Fibroblast of skin of abdomen (primary cell): ENCODE data around the gene MGA.

Source experiments
- DNase-seq: peaks from one replicate; pipeline ENCODE4 v3.0.0-alpha.2; 2013

Gene MGA

DNA sequence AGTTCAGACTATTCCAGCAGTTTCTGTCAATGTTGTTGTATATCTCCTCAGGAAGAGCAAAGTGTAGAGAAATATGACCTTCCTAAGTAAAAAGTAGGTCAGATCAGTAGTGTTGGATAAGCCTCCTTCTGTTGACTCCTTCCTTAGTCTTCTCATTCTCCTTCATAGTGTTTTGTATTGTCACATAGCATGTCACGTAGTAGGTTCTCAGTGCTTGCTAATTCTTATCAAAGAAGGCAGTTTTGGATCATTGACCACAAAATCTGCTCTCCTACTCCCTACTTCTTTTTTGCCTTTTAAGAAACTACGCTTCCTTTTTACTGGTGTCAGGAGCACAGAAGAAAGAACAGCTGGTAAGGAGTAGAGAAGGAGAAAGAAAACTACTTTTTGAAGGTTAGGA, 1.0 kb upstream of the MGA start:
- DNase-seq, result no peak

- no peak for DNase-seq
Observed at GRCh38 chr15:41659855-41660234, 360 bp upstream of the MGA start.

DNA sequence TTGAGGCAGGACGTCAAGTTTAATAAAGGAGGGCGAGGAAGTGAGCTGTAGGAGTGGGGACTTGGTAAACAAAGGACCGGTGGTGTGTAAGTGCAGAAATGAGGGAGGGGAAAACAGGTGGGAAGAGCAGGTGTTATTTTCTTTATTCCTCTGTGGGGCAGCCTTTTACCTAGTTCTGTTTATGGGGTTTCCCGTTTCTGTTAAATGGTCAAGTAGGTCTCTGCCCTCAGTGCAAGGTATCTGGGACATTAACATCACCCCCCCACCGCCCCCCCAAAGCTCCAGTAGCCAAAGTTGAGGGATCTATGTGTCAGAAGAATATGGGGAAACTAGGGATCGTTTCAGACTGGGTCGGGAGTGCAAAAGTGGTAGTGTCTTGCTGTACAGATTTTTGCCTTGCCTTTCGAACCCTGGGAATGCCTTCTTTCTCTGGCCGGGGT, 893 bp downstream of the MGA start:
- DNase-seq, result no peak

DNA sequence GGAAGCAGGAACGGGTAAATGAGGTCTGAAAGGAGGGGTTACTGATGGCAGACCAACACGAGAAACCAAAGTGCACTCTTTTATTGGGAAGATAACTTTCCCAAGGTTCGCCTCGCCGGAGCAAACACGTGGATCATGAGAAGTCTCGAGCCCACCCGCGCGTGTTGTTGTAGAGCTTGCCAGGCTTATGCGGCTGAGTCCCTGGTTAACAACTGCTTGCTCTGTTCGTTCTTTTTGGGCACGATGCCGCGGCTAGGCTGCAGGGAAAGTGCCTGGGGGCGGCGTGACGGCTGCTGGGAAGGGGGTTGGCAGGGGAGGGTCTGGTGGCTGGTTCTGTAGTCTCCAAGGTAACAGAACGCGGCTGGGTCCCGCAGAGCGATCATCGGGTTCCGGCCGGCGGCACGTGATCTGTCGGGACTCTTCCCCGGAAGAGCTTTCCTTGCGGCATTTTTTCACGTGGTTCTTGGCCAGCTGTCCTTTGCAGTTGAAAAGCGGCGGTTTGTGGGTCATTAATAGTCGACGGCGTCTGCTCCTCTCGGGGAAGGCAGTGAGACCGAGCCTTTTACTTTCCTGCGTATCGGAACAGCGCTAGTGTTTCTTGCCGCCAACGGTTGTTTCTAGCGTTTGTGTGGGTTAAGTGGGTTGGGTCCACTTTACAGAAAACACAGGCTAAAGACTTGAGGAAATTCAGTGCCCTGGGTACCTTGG, 1.5 kb downstream of the MGA start:
- peak; percentile 73 for DNase-seq

GRCh38 chr15:41666353-41666920, 6.2 kb downstream of the MGA start:
- DNase-seq, result peak; percentile 68

DNA sequence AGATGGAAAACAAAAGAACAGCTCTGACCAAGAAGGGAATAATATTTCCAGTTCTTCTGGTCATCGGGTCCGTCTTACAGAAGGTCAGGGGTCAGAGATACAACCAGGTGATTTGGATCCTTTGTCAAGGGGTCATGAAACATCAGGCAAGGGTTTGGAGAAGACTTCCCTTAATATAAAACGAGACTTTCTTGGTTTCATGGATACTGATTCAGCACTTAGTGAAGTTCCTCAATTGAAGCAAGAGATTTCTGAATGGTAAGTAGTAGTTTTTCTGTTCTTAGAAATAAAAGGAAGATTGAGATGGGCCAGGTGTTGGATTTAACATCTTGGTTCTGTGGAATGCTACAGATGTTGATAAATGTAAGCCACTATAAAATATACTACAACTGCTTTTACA, 9.5 kb downstream of the MGA start:
- DNase-seq, result no peak

DNA sequence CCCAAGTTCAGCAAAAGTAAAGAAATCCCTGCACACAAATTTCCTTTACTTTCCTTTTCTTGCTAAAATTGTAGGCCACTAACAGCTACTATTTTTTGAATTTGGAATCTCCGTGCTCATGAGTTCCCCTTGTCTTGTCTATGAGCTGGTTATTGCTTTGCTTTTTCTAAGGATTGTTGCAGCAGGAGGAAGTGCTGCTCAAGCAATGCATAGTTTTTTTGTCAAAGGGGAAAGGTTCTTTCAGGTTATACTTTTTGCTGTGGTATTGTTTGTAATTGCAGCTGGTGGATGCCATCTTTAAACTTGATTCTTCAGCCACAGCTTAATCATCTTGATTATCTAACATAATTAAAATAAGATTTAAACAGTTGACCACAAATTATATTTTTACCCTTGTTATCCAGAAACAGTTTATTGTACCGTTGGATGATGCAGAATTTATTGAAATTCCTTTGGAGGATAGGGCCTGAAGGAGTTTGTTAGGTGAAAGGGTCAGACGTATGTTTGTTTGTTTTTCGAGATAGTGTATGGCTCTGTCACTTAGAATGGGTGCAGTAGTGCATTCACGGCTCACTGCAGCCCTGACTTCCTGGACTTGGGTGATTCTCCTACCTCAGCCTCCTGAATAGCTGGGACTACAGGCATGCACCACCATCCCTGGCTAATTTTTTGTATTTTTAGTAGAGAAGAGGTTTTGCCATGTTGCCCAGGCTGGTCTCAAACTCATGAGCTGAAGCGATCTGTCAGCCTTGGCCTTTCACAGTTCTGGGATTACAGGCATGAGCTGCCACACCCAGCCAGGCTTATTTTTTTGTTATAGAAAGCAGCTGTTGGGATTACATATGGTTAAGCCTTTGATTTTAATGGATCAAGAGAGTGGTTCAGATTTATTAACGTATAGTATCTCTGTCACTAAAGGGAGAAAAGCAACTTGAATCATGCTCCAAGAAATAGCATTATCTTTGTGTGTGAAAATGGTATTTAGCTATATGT, 11.7 kb downstream of the MGA start:
- DNase-seq, result no peak

DNA sequence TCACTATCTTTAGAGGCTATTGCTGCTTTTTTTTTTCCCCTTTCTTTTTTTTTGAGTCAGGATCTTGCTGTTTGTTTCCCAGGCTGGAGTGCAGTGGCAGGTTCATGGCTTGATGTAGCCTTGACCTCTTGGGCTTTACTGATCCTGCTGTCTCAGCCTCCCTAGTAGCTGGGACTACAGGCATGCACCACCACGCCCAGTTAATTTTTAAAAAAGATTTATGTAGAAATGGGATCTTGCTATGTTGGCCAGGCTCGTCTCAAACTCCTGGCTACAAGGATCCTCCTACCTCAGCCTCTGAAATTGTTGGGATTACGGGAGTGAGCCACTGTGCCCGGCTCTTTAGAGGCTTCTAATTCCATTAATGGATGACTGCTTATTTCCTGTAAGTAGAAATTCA, 15.1 kb downstream of the MGA start:
- DNase-seq, result no peak

DNA sequence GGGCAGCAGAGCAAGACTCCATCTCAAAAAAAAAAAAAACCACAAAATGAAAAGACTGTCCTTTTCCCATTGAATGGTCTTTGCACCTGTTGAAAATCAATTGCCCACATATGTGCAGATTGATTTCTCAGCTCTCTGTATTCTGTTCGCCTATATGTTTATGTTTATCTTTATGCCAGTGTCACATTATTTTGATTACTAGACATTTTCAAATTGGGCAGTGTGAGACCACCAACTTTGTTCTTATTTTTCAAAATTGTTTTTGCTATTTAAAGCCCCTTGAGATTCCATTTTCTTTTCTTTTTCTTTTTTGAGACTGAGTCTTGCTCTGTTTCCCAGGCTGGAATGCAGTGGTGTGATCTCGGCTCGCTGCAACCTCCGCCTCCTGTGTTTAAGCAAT, 18.5 kb downstream of the MGA start:
- no peak for DNase-seq

- DNase-seq, result no peak
Observed at GRCh38 chr15:41683955-41684354, 23.8 kb downstream of the MGA start.

DNA sequence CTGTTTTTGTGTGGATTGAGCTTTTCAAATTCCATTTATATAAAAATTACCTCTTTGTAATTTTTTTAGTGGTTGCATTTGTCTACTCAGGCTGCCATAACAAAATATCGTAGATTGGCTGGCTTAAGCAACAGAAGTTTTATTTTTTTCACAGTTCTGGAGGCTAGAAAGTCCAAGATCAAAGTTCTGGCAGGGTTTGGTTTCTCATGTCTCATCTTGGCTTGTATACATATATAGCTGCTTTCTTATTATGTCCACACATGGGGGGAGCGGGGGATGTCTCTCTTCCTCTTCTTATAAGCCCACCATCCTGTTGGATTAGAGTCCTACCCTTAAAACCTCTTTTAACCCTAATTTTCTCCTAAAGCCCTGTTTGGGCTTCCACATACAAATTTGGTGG, 28.5 kb downstream of the MGA start:
- no peak for DNase-seq

GRCh38 chr15:41689083-41689482, 28.9 kb downstream of the MGA start:
- no peak for DNase-seq

DNA sequence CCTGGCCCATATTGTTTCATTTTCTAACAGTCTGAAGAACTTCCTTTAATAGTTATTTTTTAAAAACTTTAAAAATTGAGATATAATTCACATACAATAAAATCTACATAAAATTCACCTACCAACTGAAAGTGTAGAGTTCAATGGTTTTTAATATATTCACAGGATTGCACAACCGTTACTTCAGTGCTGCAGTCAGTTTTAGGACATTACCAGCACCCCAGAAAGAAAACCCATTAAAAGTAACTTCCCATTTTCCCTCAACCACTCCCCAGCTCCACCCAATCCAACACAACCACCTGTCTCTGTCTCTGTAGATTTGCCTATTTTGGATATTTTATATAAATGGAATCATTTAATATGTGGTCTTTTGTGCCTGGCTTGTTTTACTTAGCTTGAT, 29.6 kb downstream of the MGA start:
- no peak for DNase-seq

GRCh38 chr15:41690636-41691035, 30.4 kb downstream of the MGA start:
- no peak for DNase-seq

DNA sequence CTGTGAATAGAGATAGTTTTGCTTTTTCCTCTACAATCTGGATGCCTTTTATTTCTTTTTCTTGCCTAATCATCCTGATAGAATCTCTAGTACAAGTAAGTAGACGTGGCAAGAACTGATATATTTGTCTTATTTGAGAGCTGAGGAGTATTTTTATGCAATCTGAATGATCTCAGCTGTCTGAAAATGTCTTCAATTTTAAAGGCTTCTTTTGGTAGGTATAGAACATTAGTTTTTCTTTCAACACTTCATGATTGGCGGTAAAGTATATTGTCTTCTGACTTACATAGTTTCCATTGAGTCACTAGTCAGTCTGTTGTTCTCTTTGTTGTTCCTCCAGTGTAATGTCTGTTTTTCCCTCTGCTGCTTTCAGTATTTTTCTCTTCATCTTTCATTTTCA, 31.3 kb downstream of the MGA start:
- peak; percentile 42 for DNase-seq

- DNase-seq, result no peak
Observed at GRCh38 chr15:41692049-41692448, 31.8 kb downstream of the MGA start.

DNA sequence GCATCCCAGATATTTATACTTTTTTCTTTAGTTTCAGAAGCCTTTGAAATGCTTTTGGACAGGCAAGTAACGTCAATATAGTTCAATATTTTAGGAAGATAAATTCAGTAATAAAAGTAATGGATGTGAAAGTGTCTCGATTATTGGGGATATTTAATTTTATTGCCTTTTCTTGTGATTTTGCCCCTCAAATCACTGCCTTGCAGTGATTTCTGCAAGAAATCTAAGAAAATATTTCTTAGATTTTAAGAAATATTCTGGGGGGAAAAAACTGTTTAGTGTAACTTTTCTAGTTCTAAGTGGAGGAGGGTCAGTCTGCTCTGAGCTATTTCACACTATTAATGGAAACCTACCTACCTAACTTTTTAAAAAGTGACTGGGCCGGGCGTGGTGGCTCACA, 33.6 kb downstream of the MGA start:
- DNase-seq, result no peak

- peak; percentile 35 for DNase-seq
Observed at GRCh38 chr15:41695750-41696436, 35.7 kb downstream of the MGA start.

- peak; percentile 75 for DNase-seq
Observed at GRCh38 chr15:41698779-41699178, 38.6 kb downstream of the MGA start.

GRCh38 chr15:41703120-41703519, 42.9 kb downstream of the MGA start:
- no peak for DNase-seq

DNA sequence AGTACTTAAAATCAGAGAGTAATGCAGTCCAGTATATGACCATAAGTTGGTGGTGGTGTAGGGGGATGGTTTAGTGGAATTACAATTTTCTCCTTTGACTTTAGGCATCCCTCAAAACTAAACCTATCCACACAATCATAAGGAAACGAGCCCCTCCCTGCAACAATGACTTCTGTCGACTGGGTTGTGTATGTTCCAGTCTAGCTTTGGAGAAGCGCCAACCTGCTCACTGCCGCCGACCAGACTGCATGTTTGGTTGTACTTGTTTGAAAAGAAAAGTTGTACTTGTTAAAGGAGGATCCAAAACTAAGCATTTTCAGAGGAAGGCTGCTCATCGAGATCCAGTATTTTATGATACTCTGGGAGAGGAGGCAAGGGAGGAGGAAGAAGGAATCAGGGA, 52.8 kb downstream of the MGA start:
- DNase-seq, result no peak

DNA sequence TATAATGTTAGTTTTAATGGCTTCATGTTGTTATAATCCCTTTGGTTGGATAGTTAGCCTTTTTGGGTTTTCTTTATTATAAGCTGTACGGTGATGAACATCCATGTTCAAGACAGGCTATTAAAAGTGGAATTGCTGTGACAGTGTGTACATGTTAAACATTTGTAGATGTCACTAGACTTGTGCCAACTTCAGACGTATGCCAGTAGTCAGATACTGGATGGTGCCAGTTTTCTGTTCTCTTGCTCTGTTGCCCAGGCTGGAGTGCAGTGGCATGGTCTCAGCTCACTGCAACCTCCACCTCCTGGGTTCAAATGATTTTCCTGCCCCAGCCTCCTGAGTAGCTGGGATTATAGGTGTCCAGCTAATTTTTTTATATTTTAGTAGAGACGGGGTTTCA, 54.1 kb downstream of the MGA start:
- no peak for DNase-seq

- DNase-seq, result no peak
Observed at GRCh38 chr15:41716864-41717263, 56.7 kb downstream of the MGA start.
